Left kidney (tissue), 2 donors: ENCODE measurements around the gene ZFP36L1. TPM values are rescaled to one million over a fixed set of nuclear protein-coding genes. Genes with fewer than 3 reads are reported as not detected.
"Not testable (repeated sequence)": the region's sequence is repeated elsewhere in the genome, so short reads cannot be mapped to it uniquely, and the experiment has no call there.

ENCODE experiments used
- DNase-seq: peaks from one replicate; pipeline ENCODE4 v3.0.0-alpha.2; 2013
- polyA plus RNA-seq: library from polyadenylated mRNA; unstranded; fragments of 120-200 nt; gene quantifications from one replicate; pipeline ENCODE4 v1.2.1, GENCODE V29; 2013; ENCODE audit not compliant: insufficient read length

Gene ZFP36L1
- polyA plus RNA-seq, 1 donor: 258 TPM

- no peak for DNase-seq
Measured at GRCh38 chr14:68766299-68767247, 26.3 kb downstream of the ZFP36L1 start.

- not testable (repeated sequence) for DNase-seq
Measured at GRCh38 chr14:68763843-68764242, 29.0 kb downstream of the ZFP36L1 start.

GRCh38 chr14:68762953-68763764 is 29.7 kb downstream of the ZFP36L1 start:
- peak; percentile 90 for DNase-seq

- DNase-seq: no peak
Measured at GRCh38 chr14:68761391-68761790, 31.5 kb downstream of the ZFP36L1 start.

GRCh38 chr14:68760761-68761160 is 32.1 kb downstream of the ZFP36L1 start:
- no peak for DNase-seq

GRCh38 chr14:68759937-68760336 is 32.9 kb downstream of the ZFP36L1 start:
- no peak for DNase-seq

GRCh38 chr14:68759017-68759560 is 33.8 kb downstream of the ZFP36L1 start:
- no peak for DNase-seq

- no peak for DNase-seq
Measured at GRCh38 chr14:68758301-68758700, 34.6 kb downstream of the ZFP36L1 start.

GRCh38 chr14:68757618-68758081 is 35.2 kb downstream of the ZFP36L1 start:
- peak; percentile 75 for DNase-seq

GRCh38 chr14:68756734-68757133 is 36.1 kb downstream of the ZFP36L1 start:
- DNase-seq: no peak

GRCh38 chr14:68756000-68756481 is 36.8 kb downstream of the ZFP36L1 start:
- no peak for DNase-seq

GRCh38 chr14:68755016-68755353 is 37.9 kb downstream of the ZFP36L1 start:
- DNase-seq: no peak

GRCh38 chr14:68753690-68754089 is 39.2 kb downstream of the ZFP36L1 start:
- DNase-seq: no peak

- DNase-seq: no peak
Measured at GRCh38 chr14:68752271-68753006, 40.4 kb downstream of the ZFP36L1 start.

GRCh38 chr14:68749487-68750475 is 43.1 kb downstream of the ZFP36L1 start:
- DNase-seq: no peak

GRCh38 chr14:68748691-68749090 is 44.2 kb downstream of the ZFP36L1 start:
- no peak for DNase-seq

GRCh38 chr14:68748260-68748659 is 44.6 kb downstream of the ZFP36L1 start:
- DNase-seq: no peak

- DNase-seq: no peak
Measured at GRCh38 chr14:68747393-68747792, 45.5 kb downstream of the ZFP36L1 start.

- no peak for DNase-seq
Measured at GRCh38 chr14:68744613-68745012, 48.3 kb downstream of the ZFP36L1 start.

GRCh38 chr14:68741839-68742470 is 50.9 kb downstream of the ZFP36L1 start:
- no peak for DNase-seq
